Skin epidermis (tissue), 12 donors: ENCODE data around the gene MXD4.

Experiments
- H3K27ac ChIP-seq, 21 experiments: fragments of 200-600 bp; sonication (generic) in 11 of 21; one replicate each; pipeline ENCODE4 v1.5.0; 2020; ENCODE audit warnings: mild to moderate bottlenecking in 3 of 21, inconsistent platforms in 2 of 21, moderate library complexity in 2 of 21
- H3K4me3 ChIP-seq, 7 experiments: fragments of 200-600 bp; sonication (generic) in 2 of 7; one replicate each; pipeline ENCODE4 v1.5.0; 2020; ENCODE audit warnings: inconsistent platforms in 2 of 7, mild to moderate bottlenecking in 2 of 7, moderate library complexity in 1 of 7

Gene MXD4

GRCh38 chr4:2256156-2256731 lies 5.7 kb downstream of the MXD4 start:
- H3K4me3 ChIP-seq = no peak overlapping the region

GRCh38 chr4:2255501-2256155 lies 6.3 kb downstream of the MXD4 start:
- H3K27ac ChIP-seq = peak overlapping the region in 9 of 21 experiments; percentile 31 to 75 (median 56)
- H3K4me3 ChIP-seq = no peak overlapping the region

More at GRCh38 chr4:2256156-2256731, 5.7 kb downstream of the MXD4 start:
- H3K27ac ChIP-seq = peak overlapping the region in 12 of 21 experiments; percentile 4 to 75 (median 44)

- peak overlapping the region in 5 of 21 experiments; percentile 24 to 74 (median 48) for H3K27ac ChIP-seq
- H3K4me3 ChIP-seq = no peak overlapping the region
These were observed 7.0 kb downstream of the MXD4 start for GRCh38 chr4:2254665-2255500.

- Histone ChIP-seq H3K27ac (peak overlapping the region in 1 of 21 experiments; percentile 22), H3K4me3 (no peak overlapping the region)
These were observed 8.5 kb downstream of the MXD4 start for GRCh38 chr4:2253160-2254084.

GRCh38 chr4:2252530-2253091 lies 9.3 kb downstream of the MXD4 start:
- Histone ChIP-seq H3K27ac (no peak overlapping the region), H3K4me3 (no peak overlapping the region)

- Histone ChIP-seq H3K27ac (no peak overlapping the region), H3K4me3 (no peak overlapping the region)
These were observed 9.9 kb downstream of the MXD4 start for GRCh38 chr4:2251795-2252529.

- Histone ChIP-seq H3K27ac (no peak overlapping the region), H3K4me3 (no peak overlapping the region)
These were observed 10.7 kb downstream of the MXD4 start for GRCh38 chr4:2251073-2251794.

GRCh38 chr4:2250357-2251072 lies 11.4 kb downstream of the MXD4 start:
- Histone ChIP-seq H3K4me3 (no peak overlapping the region), H3K27ac (no peak overlapping the region)

- H3K4me3 ChIP-seq = no peak overlapping the region
- H3K27ac ChIP-seq = no peak overlapping the region
These were observed 12.2 kb downstream of the MXD4 start for GRCh38 chr4:2249526-2250356.

GRCh38 chr4:2248821-2249261 lies 13.1 kb downstream of the MXD4 start:
- Histone ChIP-seq H3K27ac (no peak overlapping the region), H3K4me3 (no peak overlapping the region)

GRCh38 chr4:2248044-2248780 lies 13.7 kb downstream of the MXD4 start:
- H3K4me3 ChIP-seq = no peak overlapping the region
- H3K27ac ChIP-seq = no peak overlapping the region

GRCh38 chr4:2247128-2248043 lies 14.5 kb downstream of the MXD4 start:
- Histone ChIP-seq H3K27ac (no peak overlapping the region), H3K4me3 (no peak overlapping the region)

- H3K4me3 ChIP-seq = no peak overlapping the region
- H3K27ac ChIP-seq = no peak overlapping the region
These were observed 15.4 kb downstream of the MXD4 start for GRCh38 chr4:2246384-2247127.

- H3K27ac ChIP-seq = peak overlapping the region in 8 of 21 experiments; percentile 15 to 64 (median 28)
These were observed 16.1 kb downstream of the MXD4 start for GRCh38 chr4:2245787-2246275.

More at GRCh38 chr4:2245787-2246275, 16.1 kb downstream of the MXD4 start:
- H3K4me3 ChIP-seq = no peak overlapping the region
